K562 (cell line): ENCODE results near the gene SYNE1.

Experiments
- BCL6 ChIP-seq: fragments of 250-450 bp; sonication (Bioruptor Pico); IDR thresholded peaks from 2 replicates; pipeline ENCODE4 v1.4.0; 2020
- CTCF ChIP-seq, 3 experiments: IDR thresholded peaks in 2 of 3; conservative IDR thresholded peaks in 1 of 3; 2 replicates each; pipeline ENCODE4 v1.5.1; 2011 to 2012; ENCODE audit warnings: low read length in 3 of 3, mild to moderate bottlenecking in 3 of 3, control low read depth in 2 of 3, improper control_type of control experiment in 1 of 3, inconsistent platforms in 1 of 3, low read depth in 1 of 3, mixed read lengths in 1 of 3, moderate library complexity in 1 of 3; ENCODE audit not compliant: insufficient read depth in 2 of 3
- KAT7 ChIP-seq: sonication (generic); formaldehyde crosslinking; IDR thresholded peaks from 2 replicates; pipeline ENCODE4 v1.8.0; 2022; ENCODE audit warnings: missing genetic modification reagents, mild to moderate bottlenecking, borderline replicate concordance
- ZBED1 ChIP-seq: IDR thresholded peaks from 2 replicates; pipeline ENCODE4 v1.6.1; 2014

GRCh38 chr6:152428126-152428525 lies 209.0 kb downstream of the SYNE1 start:
- TF ChIP-seq CTCF (IDR thresholded peaks at IDR 0.05 in 2 of 3, conservative IDR thresholded peaks at IDR 0.05 in 1 of 3; ENCODE audit: insufficient read depth in 2 of 3, low read depth in 1 of 3, low read length in 3 of 3) = no peak
- no peak for TF ChIP-seq BCL6 (CRISPR knock-in tag)
- TF ChIP-seq KAT7 (CRISPR knock-in tag) = no peak
- TF ChIP-seq ZBED1 = no peak
